C1 segment of cervical spinal cord (tissue), 14 donors: ENCODE data around the gene TMEM235.

Source experiments
- DNase-seq, 14 donors: peaks; one replicate each; lab custom pipeline; 2025; lab: John Stamatoyannopoulos, UW

Gene TMEM235

DNA sequence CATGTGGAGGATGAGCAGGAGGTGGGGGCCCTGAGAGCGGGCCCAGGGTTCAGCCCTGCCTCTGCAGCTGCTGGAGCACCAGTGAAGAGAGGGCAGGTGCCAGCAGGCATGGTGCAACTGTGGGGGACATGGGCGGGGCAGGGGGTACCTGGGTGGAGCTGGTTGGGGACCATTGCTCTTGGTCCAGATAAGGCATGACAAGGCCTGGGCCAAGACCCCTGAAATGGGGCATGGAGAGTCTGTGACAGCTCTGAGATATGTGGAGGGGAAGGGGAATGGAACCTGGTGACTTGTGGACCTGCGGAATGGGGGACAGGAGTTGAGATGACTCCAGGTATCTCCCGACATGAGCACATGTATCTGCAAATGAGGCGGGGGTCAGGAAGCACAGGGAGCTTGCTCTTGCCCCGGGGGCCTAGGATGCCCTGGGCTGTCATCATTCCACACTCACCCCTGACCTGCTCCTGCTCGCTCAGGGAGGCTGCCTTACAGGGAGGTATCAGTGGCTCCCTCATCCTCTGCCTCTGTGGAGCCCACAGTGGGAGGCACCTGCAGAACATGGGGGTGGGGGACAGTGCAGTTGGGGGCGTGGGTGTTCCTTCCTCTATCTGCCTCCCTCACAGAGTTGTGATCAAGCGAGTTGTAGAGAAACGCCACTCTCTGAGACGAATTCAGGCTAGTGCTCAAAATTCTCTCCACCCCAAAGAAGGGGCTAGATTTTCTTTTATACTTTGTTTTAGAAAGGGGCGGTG lies 40.2 kb downstream of the TMEM235 start:
- DNase-seq: no peak

DNA sequence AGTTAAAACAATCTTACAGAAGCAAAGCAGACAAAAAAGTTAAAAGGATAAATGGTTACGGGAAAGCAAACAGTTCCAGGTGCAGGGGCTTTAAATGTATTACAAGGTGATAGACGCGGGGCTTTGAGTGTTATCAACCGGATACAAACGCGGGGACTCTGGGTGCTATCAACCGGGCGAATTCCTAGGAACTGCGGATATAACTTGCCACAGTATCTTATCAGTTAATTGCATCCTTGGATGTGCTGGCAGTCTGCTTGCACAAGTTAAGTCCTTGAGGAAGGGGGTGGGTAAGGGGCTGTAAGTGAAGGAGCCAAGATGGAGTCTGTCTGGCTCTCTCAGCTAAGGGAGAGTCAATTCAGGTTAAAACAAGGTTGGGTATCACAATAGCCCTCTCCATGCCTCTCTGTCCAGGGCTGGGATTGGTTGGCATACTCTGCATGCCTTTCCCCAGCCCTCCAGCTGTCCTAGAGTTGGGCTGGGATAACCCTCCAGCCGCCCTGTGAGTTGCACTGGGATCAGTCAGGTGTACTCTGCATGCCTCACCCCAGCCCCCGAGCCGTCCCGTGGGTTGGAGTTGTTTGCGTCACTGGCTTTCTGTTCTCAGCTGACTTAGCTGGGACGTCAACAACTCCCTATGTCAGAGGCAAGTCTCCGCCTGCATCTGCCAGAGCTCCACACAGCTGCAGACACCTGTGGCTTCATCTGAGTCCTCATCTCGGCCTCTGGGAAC lies 40.9 kb downstream of the TMEM235 start:
- DNase-seq: peak in 1 of 14 donors; percentile 40

DNA sequence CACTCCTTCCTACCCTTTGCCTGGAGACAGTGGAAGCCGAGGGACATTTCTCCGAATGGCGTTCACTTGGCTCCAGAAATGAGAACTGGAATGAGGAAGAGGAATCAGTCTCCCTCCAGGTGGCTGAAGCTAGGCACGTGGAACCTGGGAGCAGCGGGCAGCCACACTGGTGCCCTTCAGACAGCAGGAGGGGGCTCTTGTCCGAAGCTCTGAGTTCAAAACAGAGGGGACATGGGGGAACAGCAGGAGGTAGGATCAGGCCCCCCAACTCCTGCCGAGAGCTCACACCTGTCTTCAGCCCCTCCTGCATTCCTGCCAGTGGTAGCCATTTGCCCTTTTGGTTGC lies 41.5 kb downstream of the TMEM235 start:
- DNase-seq: no peak

DNA sequence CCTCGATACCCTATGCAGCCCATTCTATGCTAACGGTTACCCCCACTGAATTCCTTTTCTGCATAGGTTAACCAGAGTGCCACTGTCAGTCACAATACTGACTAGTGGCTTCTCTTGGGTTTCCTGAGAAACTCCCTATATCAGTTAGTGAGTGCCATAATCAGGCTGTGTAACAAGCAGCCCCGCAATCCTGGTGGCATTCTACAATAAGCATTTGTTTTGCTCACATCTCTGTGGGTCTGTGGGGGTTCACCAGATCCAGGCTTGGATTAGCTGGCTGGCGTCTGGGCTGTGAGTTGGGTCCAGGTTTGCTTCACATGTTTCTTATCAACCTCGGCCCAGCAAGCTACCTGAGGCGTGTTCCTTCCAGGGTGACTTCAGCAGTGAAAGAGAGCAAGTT lies 42.4 kb downstream of the TMEM235 start:
- no peak for DNase-seq

DNA sequence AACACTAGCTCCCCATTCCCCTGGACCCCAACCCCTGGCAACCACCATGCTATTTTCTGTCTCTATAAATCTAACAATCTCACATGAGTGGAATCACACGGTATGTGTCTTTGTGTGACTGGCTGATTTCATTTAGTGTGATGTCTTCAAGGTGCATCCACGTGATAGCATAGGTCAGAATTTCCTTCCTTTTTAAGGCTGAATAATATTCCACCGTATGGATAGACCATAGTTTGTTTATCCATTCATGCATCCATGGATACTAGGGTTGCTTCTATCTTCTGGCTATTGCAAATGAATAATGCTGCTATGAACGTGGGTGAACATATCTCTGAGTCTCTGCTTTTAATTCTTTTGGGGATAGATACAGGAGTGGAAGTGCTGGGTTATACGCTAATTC lies 43.9 kb downstream of the TMEM235 start:
- DNase-seq: no peak

DNA sequence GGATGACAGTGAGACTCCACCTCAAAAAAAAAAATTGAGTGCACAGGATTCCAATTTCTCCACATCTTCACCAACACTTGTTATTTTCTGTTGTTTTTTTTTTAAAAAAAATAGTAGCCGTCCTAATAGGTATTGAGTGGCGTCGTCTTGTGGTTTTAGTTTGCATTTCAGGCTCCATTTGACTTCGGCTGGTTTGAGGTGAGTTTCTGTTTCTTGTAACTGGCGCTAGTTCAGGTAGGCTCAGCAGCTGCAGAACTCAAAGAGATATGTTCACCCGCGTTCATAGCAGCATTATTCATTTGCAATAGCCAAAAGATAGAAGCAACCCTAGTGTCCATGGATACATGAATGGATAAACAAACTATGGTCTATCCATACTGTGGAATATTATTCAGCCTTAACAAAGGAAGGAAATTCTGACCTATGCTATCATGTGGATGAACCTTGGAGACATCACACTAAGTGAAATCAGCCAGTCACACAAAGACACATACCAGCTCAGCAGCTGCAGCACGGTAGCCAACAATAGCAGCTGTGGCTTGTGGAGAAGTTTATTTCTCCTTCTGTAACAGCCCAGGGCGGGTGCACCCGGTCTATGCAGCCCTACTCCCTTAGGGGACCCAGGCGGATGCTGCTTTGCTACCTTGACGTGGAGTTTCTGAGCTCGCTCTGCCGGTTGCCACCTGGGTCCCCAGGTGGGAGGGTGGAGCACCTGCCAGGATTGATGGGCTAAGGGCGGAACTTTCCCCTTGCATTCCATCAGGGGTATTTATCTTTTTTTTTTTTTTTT lies 44.9 kb downstream of the TMEM235 start:
- no peak for DNase-seq

DNA sequence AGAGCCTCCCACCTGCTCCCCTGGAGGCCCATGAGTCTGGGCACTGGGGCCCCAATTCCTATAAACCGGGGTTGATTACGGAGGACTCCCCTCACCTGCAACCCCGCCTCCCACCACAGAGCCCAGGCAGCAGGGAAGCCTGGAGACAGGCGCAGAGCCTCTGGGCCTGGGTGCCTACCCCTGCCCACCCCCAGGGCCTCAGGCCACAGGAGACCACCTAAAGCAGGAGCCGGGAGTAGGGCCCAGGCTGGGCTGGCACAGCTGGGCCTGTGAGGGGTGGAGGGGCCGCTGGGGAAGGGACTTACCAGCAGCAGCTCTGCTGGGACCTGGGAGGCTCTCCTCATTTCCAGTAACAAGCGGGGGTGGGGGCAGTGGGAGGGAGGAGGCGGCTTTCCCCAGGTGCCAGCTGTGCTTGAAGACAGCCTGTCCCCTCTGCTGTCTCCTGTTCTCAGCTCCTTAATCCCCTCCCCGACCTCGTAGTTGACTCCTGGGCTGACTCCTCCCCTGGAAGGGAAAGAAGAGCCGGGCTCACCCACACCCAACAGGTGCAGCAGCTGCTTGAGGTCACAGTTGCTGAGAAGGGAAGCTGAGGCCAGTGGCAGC lies 46.8 kb downstream of the TMEM235 start:
- no peak for DNase-seq

DNA sequence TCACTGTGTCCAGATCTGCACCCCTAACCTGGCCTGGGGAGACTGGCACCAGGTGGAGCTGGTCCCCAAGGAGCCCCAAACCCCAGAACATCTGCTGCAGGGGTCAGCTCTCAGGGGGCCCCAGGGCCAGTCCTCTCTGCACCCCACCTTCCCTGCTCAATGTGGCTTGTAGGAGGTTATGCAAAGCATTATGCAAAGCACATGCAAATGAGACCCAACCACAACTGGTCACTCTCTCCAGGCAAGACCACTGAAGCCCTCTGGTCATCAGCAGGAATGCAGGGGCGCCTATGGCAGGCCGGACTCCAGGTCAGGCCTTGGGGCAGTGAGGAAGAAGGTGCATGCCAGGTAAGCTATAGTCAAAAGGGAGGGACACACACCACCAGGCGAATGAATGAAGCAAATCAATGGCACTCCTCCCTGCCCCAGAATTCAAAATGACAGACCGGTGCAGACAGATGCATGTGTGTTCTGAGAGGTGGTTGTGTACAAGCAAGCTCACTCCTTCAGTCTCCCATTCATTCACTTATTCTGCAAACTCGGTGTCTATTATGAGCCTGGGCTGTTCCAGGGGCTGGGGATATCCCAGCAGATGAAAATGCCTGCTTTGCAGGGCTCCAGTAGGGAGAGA lies 48.0 kb downstream of the TMEM235 start:
- DNase-seq: no peak

DNA sequence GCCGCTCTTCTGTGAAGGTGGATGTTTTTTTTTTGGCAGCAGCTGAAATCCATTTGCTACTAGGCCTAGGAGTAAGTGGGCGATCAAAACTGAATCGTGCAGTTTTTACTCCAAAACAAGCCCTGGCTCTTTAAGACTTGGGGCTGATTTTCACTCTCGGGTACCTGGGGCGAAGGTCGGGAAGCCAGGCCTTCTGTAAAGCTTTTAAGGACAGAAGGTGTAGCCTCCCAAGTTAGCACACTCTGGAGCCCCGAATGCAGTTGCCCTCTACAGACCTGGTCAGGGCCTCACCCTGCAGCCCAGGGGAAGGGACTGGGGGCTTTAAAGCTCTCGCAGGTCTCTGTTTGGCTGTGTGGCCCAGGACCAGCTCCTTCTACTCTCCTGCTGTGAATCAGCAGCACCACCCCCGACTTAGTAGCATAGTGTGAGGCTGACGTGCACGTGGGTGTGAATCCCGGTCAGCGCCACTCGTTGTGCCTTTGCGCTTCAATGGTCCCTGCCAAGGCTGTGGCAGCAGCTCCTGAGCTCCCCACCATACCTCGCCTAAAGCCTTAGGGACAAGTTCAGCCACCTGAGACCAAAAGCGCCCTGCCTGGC lies 49.9 kb downstream of the TMEM235 start:
- DNase-seq: no peak

DNA sequence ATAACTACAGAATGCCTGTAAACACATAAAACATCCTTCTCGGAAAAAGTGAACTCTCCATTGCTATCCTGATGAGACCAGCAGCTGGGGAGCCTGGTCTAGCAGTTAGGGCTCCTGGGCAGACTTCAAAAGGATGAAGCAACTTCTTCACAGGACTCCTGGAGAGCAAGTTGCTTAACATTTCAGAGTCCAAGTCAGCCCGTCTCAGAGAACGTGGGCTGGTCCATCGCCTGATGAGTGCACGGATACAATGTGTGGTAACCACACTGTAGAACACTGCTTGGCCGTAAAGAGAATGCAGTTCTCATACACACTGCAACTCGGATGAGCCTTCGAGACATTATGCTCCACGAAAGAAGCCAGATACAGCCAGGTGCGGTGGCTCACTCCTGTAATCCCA lies 52.7 kb downstream of the TMEM235 start:
- DNase-seq: no peak

DNA sequence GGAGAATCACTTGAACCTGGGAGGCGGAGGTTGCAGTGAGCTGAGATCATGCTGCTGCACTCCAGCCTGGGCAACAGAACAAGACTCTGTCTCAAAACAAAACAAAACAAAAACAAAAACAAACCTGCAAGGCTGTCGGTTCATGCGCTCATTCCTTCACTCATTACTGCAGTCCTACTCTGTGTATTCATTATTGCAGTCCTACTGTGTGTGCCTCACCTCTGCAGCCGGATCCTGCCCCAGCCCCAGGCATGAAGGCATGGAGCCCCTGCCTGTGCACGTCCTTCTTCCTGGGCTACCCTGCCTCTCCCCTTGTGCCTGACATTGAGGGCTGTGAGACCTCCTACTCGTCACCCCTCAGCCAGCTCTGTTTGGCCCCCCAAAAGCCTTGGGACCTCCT lies 57.6 kb downstream of the TMEM235 start:
- DNase-seq: no peak

DNA sequence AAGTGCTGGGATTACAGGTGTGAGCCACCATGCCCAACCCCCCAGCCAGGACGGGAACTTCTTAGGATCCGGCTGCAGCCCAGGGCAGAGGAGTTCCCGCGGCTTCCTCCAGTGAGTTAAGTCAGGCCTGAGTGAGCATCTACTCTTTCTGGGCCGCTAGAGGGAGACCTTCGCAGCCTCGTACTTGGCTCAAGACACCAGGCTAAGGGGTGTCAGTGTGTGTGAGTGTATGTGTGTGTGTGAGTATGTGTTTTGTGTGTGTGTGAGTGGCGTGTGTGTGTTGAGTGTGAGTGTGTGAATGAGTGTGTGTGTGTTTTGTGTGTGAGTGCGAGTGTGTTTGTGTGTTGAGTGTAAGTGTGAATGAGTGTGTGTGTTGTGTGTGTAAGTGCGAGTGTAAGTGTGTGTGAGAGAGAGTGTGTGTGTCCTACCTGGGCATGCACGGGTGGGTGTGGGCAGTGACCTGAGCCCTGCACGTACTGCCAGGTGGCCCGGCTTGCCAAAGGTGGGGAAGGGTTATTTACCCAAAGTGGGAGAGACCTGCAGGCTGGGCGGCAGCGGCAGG lies 58.5 kb downstream of the TMEM235 start:
- peak in 11 of 14 donors; percentile 7 to 61 (median 35) for DNase-seq
